Activated naive CD8-positive, alpha-beta T cell treated with anti-CD3 and anti-CD28 coated beads, Interleukin-2, amount 10 ng/mL, durations not matched to agents 7 days and 5 days (primary cell): ENCODE data around the gene MRPS6. TPM values are rescaled to one million over a fixed set of nuclear protein-coding genes. Genes with fewer than 3 reads are reported as not detected.
A peak's percentile ranks its signal among the peaks of the same experiment; 100 is the strongest.

ENCODE experiments used
- ATAC-seq: fragments of 150-1000 bp; cut with Tn5 transposase; one replicate; pipeline ENCODE4 v1.10.0; 2021; ENCODE audit warnings: low read depth, moderate library complexity
- POLR2A ChIA-PET: fragments of 350-600 bp; sonication (Branson Sonifier 250); formaldehyde crosslinking; loops from one replicate; lab custom pipeline; 2021; ENCODE audit warnings: antibody characterized with exemption; lab: Charles Lee
- DNase-seq: peaks from one replicate; pipeline ENCODE4 v3.0.0; 2021
- H3K27ac Mint-ChIP-seq: one replicate; pipeline ENCODE4 v1.8.0; 2022; ENCODE audit warnings: mild to moderate bottlenecking, mixed read lengths
- H3K27me3 Mint-ChIP-seq: one replicate; pipeline ENCODE4 v1.8.0; 2022; ENCODE audit warnings: mild to moderate bottlenecking, moderate library complexity, mixed read lengths
- H3K36me3 Mint-ChIP-seq: one replicate; pipeline ENCODE4 v1.8.0; 2021; ENCODE audit warnings: mild to moderate bottlenecking, mixed read lengths
- H3K4me1 Mint-ChIP-seq: one replicate; pipeline ENCODE4 v1.8.0; 2021; ENCODE audit warnings: mixed read lengths
- H3K4me3 Mint-ChIP-seq: one replicate; pipeline ENCODE4 v1.8.0; 2022; ENCODE audit warnings: mild to moderate bottlenecking, moderate library complexity, mixed read lengths
- H3K9me3 Mint-ChIP-seq: one replicate; pipeline ENCODE4 v1.8.0; 2021; ENCODE audit warnings: mixed read lengths
- total RNA-seq, 2 experiments: library from RNA; stranded (reverse); gene quantifications; one replicate each; pipeline ENCODE4 v1.2.3, GENCODE V29; 2021

Gene MRPS6
- total RNA-seq, 2 experiments from 2014 or later = 75.7 to 77.2 TPM

- H3K4me3 Mint-ChIP-seq = no peak overlapping the region
- H3K27ac Mint-ChIP-seq = peak overlapping the region; percentile 17
- peaks cover 22% of the 10 kb centered on the region for H3K4me1 Mint-ChIP-seq
- peaks cover 55% of the 10 kb centered on the region for H3K36me3 Mint-ChIP-seq
- POLR2A ChIA-PET = interaction anchor here (1.2 kb wide), 1 partner anchor 8 kb away, joined by 4 read pairs; no protein-coding TSS in a partner anchor
- ATAC-seq = no peak
- H3K9me3 Mint-ChIP-seq = no peaks in the 10 kb centered on the region
- no peak for DNase-seq
- no peaks in the 10 kb centered on the region for H3K27me3 Mint-ChIP-seq
These were observed 43.2 kb downstream of the MRPS6 start for GRCh38 chr21:34116569-34116968.

DNA sequence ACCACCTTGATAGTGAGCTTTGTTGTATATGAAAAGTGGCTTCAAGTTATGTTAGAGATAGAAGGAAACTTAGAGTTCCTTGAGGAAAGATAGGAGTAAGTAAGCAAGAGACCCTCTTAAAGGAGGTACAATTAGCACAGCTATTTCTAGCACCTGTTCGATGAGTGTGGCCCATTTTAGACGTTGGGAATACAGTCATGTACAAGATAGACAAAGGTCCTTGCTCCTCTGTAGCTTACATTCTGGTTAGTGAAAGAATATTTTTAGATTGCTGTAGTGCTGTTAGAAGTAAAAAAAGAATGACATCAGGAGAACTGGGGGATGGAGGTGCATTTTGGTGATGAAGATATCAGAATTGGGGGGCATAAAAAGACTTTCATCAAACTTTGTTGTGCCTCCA, 47.5 kb downstream of the MRPS6 start:
- POLR2A ChIA-PET = interaction anchor here (1.2 kb wide), 1 partner anchor 8 kb away, joined by 4 read pairs; no protein-coding TSS in a partner anchor
- H3K36me3 Mint-ChIP-seq = peaks cover 56% of the 10 kb centered on the region

DNA sequence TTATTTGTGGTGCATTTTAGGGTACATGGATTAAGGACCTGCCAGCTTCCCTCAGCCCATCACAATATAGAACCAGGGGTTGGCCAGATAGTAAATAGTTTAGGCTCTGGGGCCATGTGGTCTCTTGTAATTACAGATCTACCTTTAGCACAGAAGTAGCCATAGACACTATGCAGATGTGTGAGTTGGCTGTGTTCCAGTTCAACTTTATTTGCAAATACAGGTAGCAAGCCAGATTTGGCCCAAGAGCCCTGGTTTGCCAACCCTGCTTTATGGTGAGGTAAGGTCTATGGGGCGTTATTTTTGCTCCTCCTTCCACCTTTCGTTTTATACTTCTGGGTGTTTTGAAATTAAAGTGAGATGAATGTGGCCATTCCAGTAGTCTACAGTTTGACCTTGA, 48.7 kb downstream of the MRPS6 start:
- ATAC-seq = no peak
- no peaks in the 10 kb centered on the region for H3K27me3 Mint-ChIP-seq
- no peak for DNase-seq
- no peak overlapping the region for H3K4me3 Mint-ChIP-seq
- H3K27ac Mint-ChIP-seq = no peak overlapping the region
- peaks cover 57% of the 10 kb centered on the region for H3K36me3 Mint-ChIP-seq
- H3K4me1 Mint-ChIP-seq = peaks cover 12% of the 10 kb centered on the region
- H3K9me3 Mint-ChIP-seq = peaks cover 5% of the 10 kb centered on the region
- POLR2A ChIA-PET = no interaction called here

More for the DNA sequence above, 47.5 kb downstream of the MRPS6 start:
- H3K4me3 Mint-ChIP-seq = no peak overlapping the region
- peaks cover 5% of the 10 kb centered on the region for H3K4me1 Mint-ChIP-seq
- peaks cover 5% of the 10 kb centered on the region for H3K9me3 Mint-ChIP-seq
- DNase-seq (no peak), ATAC-seq (no peak)
- H3K27me3 Mint-ChIP-seq = no peaks in the 10 kb centered on the region
- H3K27ac Mint-ChIP-seq = no peak overlapping the region

- peaks cover 20% of the 10 kb centered on the region for H3K4me1 Mint-ChIP-seq
- no peaks in the 10 kb centered on the region for H3K27me3 Mint-ChIP-seq
- no peak overlapping the region for H3K4me3 Mint-ChIP-seq
- H3K9me3 Mint-ChIP-seq = peaks cover 5% of the 10 kb centered on the region
- peaks cover 55% of the 10 kb centered on the region for H3K36me3 Mint-ChIP-seq
- ATAC-seq (no peak), DNase-seq (no peak)
- POLR2A ChIA-PET = interaction anchor here (0.6 to 0.8 kb wide), 3 partner anchors 31 to 198 kb away, joined by 3 to 4 read pairs (median 3); no protein-coding TSS in a partner anchor
- H3K27ac Mint-ChIP-seq = no peak overlapping the region
These were observed 50.2 kb downstream of the MRPS6 start for GRCh38 chr21:34123609-34124008.

- Mint-ChIP-seq H3K27ac (peak overlapping the region; percentile 19), H3K9me3 (peaks cover 5% of the 10 kb centered on the region), H3K27me3 (no peaks in the 10 kb centered on the region), H3K4me1 (peaks cover 46% of the 10 kb centered on the region), H3K4me3 (no peak overlapping the region), H3K36me3 (peaks cover 53% of the 10 kb centered on the region)
- ATAC-seq (no peak), DNase-seq (no peak)
- POLR2A ChIA-PET = no interaction called here
These were observed 52.9 kb downstream of the MRPS6 start for GRCh38 chr21:34126269-34126668.

GRCh38 chr21:34126691-34127090, 53.3 kb downstream of the MRPS6 start:
- no peak for ATAC-seq
- no peak overlapping the region for H3K27ac Mint-ChIP-seq

GRCh38 chr21:34128124-34128523, 54.7 kb downstream of the MRPS6 start:
- Mint-ChIP-seq H3K27me3 (no peaks in the 10 kb centered on the region), H3K4me3 (no peak overlapping the region), H3K36me3 (peaks cover 59% of the 10 kb centered on the region), H3K9me3 (peaks cover 5% of the 10 kb centered on the region), H3K27ac (peak overlapping the region; percentile 68), H3K4me1 (peaks cover 60% of the 10 kb centered on the region)
- POLR2A ChIA-PET = interaction anchor here (1.3 to 1.5 kb wide), 2 partner anchors 14 to 74 kb away, joined by 4 to 6 read pairs; no protein-coding TSS in a partner anchor
- no peak for ATAC-seq
- DNase-seq = no peak

More at GRCh38 chr21:34126691-34127090, 53.3 kb downstream of the MRPS6 start:
- H3K36me3 Mint-ChIP-seq = peaks cover 54% of the 10 kb centered on the region
- no peaks in the 10 kb centered on the region for H3K27me3 Mint-ChIP-seq
- peaks cover 50% of the 10 kb centered on the region for H3K4me1 Mint-ChIP-seq
- no peak overlapping the region for H3K4me3 Mint-ChIP-seq
- no peak for DNase-seq
- H3K9me3 Mint-ChIP-seq = peaks cover 5% of the 10 kb centered on the region
- POLR2A ChIA-PET = no interaction called here

DNA sequence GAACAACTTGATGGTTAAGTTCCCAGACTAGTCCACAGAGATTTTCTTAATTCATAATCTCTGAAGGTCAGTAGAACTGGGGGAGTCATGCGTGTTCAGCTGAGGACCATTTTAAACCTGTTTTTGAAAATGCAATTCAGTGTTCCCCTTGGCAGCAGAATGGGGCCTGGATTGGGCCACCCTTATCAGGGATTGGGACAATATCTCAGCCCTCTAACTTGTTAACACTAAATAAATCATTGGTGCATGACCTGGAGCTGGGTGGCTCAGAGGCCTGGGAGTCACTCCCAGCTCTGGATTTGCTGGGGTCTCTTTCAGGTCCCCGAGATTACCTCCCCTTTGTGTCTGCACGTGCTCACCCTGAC, 55.3 kb downstream of the MRPS6 start:
- Mint-ChIP-seq H3K4me1 (peaks cover 65% of the 10 kb centered on the region), H3K4me3 (peak overlapping the region; percentile 74), H3K36me3 (peaks cover 59% of the 10 kb centered on the region), H3K27me3 (no peaks in the 10 kb centered on the region), H3K9me3 (peaks cover 5% of the 10 kb centered on the region), H3K27ac (peak overlapping the region; percentile 95)
- ATAC-seq (no peak), DNase-seq (no peak)
- POLR2A ChIA-PET = interaction anchor here (0.7 to 2.8 kb wide), 11 partner anchors 8 to 219 kb away, joined by 3 to 20 read pairs (median 4); partner anchors contain the start of genes MRPS6 and SLC5A3

DNA sequence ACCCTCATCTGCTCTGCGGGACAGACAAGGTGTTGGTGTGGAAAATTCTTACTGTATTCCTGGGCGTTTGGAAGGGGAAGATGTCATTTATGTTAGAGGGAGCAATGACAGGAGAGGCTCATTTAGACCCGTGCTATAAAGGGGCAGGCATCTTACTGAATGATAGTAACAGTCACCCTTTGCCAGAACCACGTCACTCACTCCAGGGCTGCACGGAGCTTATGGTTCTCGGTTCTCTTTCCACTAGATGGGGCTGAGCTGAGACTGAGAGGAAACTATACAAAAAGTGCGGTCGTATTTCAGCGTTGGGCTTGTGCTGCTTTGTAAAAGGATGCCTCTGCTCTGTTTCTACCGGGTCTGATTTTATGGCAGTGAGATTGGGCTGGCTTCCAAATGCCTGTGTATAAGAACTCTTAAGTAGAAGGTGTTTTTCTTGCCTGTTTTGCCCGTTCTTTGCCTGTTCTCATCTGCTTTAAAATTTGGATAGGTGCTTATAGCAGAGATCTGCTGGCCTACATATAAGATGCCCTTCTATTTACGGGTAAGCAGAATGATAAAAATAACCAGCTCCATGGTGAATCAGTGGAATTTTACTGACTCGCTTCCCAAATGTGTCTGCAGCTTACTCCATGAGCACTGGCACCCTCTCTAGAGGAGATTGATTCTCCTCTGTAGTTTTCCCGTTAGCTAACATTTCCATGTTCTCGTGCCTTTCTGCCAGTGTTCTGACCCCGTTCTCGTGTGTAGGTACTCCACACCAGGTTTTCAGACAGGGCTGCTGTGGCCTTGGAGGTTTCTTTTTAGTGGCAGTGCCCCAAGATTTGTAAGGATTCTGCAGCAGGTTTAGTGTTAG, 55.9 kb downstream of the MRPS6 start:
- Mint-ChIP-seq H3K27ac (peak overlapping the region; percentile 95), H3K4me1 (peaks cover 67% of the 10 kb centered on the region), H3K27me3 (no peaks in the 10 kb centered on the region), H3K9me3 (peaks cover 5% of the 10 kb centered on the region), H3K36me3 (peaks cover 59% of the 10 kb centered on the region), H3K4me3 (peak overlapping the region; percentile 74)
- DNase-seq (peak; percentile 51), ATAC-seq (peak; percentile 95)
- POLR2A ChIA-PET = interaction anchor here (0.6 to 2.8 kb wide), 14 partner anchors 9 to 219 kb away, joined by 3 to 20 read pairs (median 4); partner anchors contain the start of genes MRPS6 and SLC5A3

DNA sequence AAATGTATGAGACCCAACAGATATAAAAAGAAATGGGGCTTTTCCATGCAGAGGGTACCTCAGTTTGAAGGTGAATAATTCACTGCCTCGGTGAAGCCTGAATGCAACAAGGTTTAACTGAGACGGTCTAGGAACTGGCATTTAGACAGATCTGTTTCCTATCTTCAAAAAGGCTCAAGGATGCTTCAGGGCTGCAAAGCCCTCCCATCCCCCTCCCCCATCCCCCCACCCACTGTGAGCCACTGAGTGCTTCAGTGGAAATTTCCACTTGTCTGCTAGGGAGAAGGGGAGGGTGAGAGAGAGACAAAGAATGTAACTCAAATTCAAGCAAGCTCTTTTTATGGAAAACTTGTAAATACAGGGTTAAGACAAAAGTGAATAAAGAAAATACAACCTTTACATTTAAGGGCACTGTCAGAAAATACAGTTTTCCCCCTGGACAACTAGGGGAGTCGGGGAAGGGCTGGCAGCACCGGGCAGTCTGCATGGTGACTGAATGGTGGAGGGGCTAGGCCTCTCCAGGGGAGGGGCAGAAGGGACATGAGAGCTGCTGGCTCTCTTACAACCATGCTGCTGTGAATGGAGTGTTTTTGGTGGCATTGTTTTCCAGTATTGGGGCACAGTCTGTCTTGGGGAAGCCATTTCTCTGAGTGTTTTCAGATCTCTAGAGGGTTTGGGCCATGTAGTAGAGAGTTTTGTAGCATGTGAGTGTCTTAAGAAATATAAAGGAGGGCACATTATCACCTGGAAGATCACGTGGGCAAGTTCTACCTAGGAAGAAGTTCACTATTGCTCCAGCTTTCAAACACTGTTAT, 56.7 kb downstream of the MRPS6 start:
- Mint-ChIP-seq H3K4me3 (peak overlapping the region; percentile 74), H3K36me3 (peaks cover 58% of the 10 kb centered on the region), H3K27ac (peak overlapping the region; percentile 95), H3K27me3 (no peaks in the 10 kb centered on the region), H3K4me1 (peaks cover 68% of the 10 kb centered on the region), H3K9me3 (no peaks in the 10 kb centered on the region)
- DNase-seq (no peak), ATAC-seq (peak; percentile 15)
- POLR2A ChIA-PET = interaction anchor here (0.8 to 2.8 kb wide), 7 partner anchors 20 to 181 kb away, joined by 3 to 20 read pairs (median 6); partner anchors contain the start of genes MRPS6 and SLC5A3

DNA sequence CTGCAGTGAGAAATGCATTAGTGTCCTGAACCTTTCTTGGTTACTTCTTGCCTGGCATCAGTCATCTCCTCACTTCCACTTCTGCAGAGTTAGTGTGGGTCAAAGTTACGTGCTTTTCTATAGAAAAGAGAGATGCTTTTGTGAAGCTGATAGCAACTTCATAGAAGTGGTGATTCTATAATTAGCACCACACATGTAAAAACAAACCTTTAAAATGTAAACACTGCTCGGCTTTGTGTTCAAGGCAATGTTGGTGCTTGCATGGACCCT, 57.3 kb downstream of the MRPS6 start:
- POLR2A ChIA-PET = interaction anchor here (2.3 to 2.8 kb wide), 2 partner anchors 24 to 68 kb away, joined by 8 to 20 read pairs; no protein-coding TSS in a partner anchor
- Mint-ChIP-seq H3K4me1 (peaks cover 68% of the 10 kb centered on the region), H3K9me3 (no peaks in the 10 kb centered on the region), H3K27ac (peak overlapping the region; percentile 95), H3K4me3 (peak overlapping the region; percentile 74), H3K36me3 (peaks cover 58% of the 10 kb centered on the region), H3K27me3 (no peaks in the 10 kb centered on the region)
- ATAC-seq = no peak
- DNase-seq = no peak

- POLR2A ChIA-PET = interaction anchor here (2.3 to 2.8 kb wide), 2 partner anchors 23 to 67 kb away, joined by 8 to 20 read pairs; no protein-coding TSS in a partner anchor
- no peaks in the 10 kb centered on the region for H3K27me3 Mint-ChIP-seq
- H3K9me3 Mint-ChIP-seq = no peaks in the 10 kb centered on the region
- H3K4me3 Mint-ChIP-seq = peak overlapping the region; percentile 4
- ATAC-seq (no peak), DNase-seq (no peak)
- peaks cover 61% of the 10 kb centered on the region for H3K4me1 Mint-ChIP-seq
- peak overlapping the region; percentile 95 for H3K27ac Mint-ChIP-seq
- peaks cover 54% of the 10 kb centered on the region for H3K36me3 Mint-ChIP-seq
These were observed 58.2 kb downstream of the MRPS6 start for GRCh38 chr21:34131586-34131985.

DNA sequence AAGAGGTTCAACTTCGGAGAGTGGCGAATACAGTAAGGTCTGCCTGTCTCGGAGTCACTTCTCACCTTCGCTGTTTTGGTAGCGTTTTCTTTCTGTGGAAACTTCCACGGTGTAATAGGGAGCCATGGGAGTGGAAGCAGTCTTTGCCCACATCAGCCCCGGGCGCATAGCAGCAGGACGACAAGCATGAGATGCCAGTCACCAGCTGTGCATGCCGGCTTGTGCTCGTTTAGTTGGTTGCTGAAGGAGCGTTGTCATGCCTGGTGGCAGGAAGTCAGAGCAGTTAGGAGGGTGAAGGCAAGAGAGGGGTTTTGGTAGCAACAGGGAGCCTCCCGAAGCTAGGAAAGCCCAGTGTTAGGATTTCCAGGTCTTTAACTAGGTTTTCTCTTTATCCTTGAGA, 58.8 kb downstream of the MRPS6 start:
- no peak for ATAC-seq
- no peak for DNase-seq
- H3K4me3 Mint-ChIP-seq = peak overlapping the region; percentile 9
- H3K36me3 Mint-ChIP-seq = peaks cover 54% of the 10 kb centered on the region
- H3K9me3 Mint-ChIP-seq = peaks cover 3% of the 10 kb centered on the region
- POLR2A ChIA-PET = interaction anchor here (1.1 to 2.3 kb wide), 3 partner anchors 22 to 67 kb away, joined by 3 to 10 read pairs (median 8); no protein-coding TSS in a partner anchor
- peak overlapping the region; percentile 95 for H3K27ac Mint-ChIP-seq
- no peaks in the 10 kb centered on the region for H3K27me3 Mint-ChIP-seq
- H3K4me1 Mint-ChIP-seq = peaks cover 62% of the 10 kb centered on the region
